Peyer's patch (tissue), 4 donors: Measurements from ENCODE around the gene CRACDL.

ENCODE experiments used
- CTCF ChIP-seq, 6 experiments: fragments of 450-650 bp in 4 of 6; fragments of 200-600 bp in 2 of 6; sonication (generic) in 1 of 6; IDR thresholded peaks; one replicate each; pipeline ENCODE4 v1.5.1; 2017 to 2019; ENCODE audit warnings: antibody characterized with exemption in 6 of 6, mild to moderate bottlenecking in 3 of 6, moderate library complexity in 1 of 6
- POLR2A ChIP-seq, 2 donors: fragments of 450-650 bp; IDR thresholded peaks; one replicate each; pipeline ENCODE4 v1.5.1; 2017; ENCODE audit warnings: antibody characterized with exemption in 2 of 2, mild to moderate bottlenecking in 2 of 2, moderate library complexity in 2 of 2

DNA sequence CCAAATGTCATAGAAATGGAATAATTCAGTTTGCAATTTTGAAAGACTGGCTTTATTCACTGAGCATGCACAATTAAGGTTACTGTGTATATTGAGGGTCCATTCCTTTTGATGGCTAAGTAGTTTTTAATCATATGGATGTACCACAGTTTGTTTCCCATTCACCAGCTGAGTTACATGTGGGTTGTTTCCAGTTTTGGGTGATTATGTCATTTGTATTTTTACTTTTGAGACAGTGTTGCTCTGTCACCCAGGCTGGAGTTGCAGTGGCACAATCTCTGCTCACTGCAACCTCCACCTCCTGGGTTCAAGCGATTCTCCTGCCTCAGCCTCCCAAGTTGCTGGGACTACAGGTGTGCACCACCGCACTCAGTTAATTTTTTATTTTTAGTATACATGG lies 124.3 kb downstream of the CRACDL start:
- TF ChIP-seq POLR2A (IDR thresholded peaks at IDR 0.05) (no peak), CTCF (IDR thresholded peaks at IDR 0.05) (no peak)
